22Rv1 (cell line): ENCODE results near the gene GABARAPL2.
"Not testable (repeated sequence)": the region's sequence is repeated elsewhere in the genome, so short reads cannot be mapped to it uniquely, and the experiment has no call there.

Experiments used
- H3K27ac ChIP-seq: fragments of 450-650 bp; 2 replicates; pipeline ENCODE4 v1.5.1; 2017
- CTCF ChIP-seq: fragments of 450-650 bp; IDR thresholded peaks from 2 replicates; pipeline ENCODE4 v1.5.1; 2017; ENCODE audit warnings: mild to moderate bottlenecking
- ZFX ChIP-seq: fragments of 450-650 bp; IDR thresholded peaks from 2 replicates; pipeline ENCODE4 v1.6.1; 2017; ENCODE audit warnings: antibody characterized with exemption, borderline replicate concordance

GABARAPL2 gene

GRCh38 chr16:75584108-75584507 lies 17.9 kb downstream of the GABARAPL2 start:
- H3K27ac ChIP-seq = no peak overlapping the region
- TF ChIP-seq CTCF (no peak), ZFX (no peak)

DNA sequence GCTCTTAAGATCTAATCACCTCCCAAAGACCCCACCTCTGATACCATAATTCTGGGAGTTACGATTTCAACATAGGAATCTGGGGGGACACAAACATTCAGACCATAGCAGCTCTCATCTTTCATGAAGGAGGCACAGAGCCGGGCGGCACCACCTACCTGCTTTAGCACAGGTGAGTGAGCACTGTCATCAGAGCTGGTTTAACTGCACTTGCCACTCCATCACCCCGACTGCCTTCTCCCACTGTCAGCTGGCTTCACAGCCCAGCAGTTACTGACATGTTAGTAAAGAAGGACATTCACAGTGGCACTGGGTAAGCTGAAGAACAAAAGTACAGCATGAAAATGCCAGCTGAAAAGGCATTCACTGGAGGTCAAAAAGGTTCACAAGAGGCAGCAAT lies 22.5 kb downstream of the GABARAPL2 start:
- no peak overlapping the region for H3K27ac ChIP-seq
- TF ChIP-seq CTCF (no peak), ZFX (no peak)

DNA sequence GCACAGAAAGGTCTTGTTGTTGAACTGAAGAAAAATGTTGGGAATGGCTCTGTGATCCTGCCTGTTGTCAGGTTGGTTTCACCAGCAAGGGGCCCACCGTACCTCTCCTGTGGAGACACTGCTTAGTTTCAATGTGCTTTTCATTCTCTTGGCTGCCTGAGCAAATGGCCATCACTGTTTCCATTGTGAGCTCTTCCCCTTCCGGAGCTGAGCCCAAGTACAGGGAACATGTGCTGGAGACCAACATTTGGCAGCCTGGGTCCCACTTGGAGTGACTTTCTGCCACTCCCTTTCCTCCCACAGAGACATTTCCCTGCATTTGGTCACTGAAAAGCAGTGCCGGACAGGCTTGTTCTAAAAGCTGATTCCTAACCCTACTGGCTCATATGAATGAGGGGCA lies 23.1 kb downstream of the GABARAPL2 start:
- no peak overlapping the region for H3K27ac ChIP-seq
- TF ChIP-seq ZFX = no peak
- TF ChIP-seq CTCF = no peak

GRCh38 chr16:75590920-75591843 lies 25.0 kb downstream of the GABARAPL2 start:
- TF ChIP-seq CTCF (no peak), ZFX (no peak)
- H3K27ac ChIP-seq = no peak overlapping the region

DNA sequence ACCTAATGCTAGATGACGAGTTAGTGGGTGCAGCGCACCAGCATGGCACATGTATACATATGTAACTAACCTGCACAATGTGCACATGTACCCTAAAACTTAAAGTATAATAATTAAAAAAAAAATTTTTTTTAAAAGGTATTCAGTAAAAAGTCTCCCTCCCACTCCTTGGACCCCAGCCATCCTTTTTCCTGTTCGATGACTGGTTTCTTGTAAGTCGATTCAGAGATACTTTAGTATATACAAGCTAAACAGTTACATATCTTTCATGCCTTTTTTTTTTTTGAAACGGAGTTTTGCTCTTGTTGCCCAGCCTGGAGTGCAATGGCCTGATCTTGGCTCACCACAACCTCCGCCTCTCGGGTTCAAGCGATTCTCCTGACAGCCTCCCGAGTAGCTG lies 25.7 kb downstream of the GABARAPL2 start:
- H3K27ac ChIP-seq = not testable (repeated sequence)

GRCh38 chr16:75593308-75593707 lies 27.1 kb downstream of the GABARAPL2 start:
- H3K27ac ChIP-seq = no peak overlapping the region
- TF ChIP-seq CTCF (no peak), ZFX (no peak)

- TF ChIP-seq CTCF (no peak), ZFX (no peak)
- H3K27ac ChIP-seq = no peak overlapping the region
These were observed 27.9 kb downstream of the GABARAPL2 start for GRCh38 chr16:75593825-75594820.
